ENCODE measurements around the gene B3GNT9.

DNA sequence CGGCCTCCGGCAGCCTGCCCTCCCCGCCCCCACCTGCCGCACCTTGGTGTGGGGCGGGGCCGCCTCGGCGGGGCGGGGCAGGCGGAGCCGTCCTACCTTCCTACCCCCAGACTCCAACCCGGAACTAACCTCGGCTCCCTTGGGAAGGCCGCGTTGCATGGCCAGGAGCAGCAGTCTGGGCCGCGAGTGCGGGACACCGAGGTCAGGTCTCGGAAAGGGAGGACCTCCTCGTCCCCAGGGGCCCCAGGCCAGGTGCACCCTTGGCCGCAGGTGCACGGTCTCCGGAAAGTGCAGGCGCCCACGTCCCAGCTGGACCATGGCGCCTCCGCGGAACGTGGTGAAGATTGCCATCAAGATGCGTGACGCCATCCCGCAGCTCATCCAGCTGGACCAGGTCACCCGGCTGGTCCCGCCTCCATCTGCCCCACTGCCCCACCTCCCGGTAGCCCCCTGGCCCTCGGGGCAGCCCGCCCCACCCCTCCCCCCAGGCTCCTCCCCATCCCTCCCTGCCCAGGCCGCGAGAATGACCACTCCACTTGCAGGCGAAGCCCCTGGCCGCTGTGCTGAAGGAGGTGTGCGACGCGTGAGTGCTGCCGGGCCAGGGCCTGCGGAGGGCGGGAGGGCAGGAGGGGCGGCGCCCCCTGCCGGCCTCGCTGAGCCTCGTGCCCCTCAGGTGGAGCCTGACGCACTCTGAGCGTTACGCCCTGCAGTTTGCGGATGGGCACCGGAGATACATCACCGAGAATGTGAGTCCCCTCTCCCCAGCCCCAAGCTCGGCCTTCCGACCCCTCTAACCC is 48.4 kb upstream of the B3GNT9 start, which contains the start of gene ELMO3:
- TF ChIP-seq, protein P1, sequence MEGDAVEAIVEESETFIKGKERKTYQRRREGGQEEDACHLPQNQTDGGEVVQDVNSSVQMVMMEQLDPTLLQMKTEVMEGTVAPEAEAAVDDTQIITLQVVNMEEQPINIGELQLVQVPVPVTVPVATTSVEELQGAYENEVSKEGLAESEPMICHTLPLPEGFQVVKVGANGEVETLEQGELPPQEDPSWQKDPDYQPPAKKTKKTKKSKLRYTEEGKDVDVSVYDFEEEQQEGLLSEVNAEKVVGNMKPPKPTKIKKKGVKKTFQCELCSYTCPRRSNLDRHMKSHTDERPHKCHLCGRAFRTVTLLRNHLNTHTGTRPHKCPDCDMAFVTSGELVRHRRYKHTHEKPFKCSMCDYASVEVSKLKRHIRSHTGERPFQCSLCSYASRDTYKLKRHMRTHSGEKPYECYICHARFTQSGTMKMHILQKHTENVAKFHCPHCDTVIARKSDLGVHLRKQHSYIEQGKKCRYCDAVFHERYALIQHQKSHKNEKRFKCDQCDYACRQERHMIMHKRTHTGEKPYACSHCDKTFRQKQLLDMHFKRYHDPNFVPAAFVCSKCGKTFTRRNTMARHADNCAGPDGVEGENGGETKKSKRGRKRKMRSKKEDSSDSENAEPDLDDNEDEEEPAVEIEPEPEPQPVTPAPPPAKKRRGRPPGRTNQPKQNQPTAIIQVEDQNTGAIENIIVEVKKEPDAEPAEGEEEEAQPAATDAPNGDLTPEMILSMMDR (IDR thresholded peaks at IDR 0.05) = peak in 2 of 3 experiments; percentile 28 to 49
- TF ChIP-seq POLR2A (IDR thresholded peaks at IDR 0.05; ENCODE audit: low read depth) = no peak
